Endothelial cell of umbilical vein (primary cell): ENCODE measurements around the gene HSPG2.

Experiments
- EZH2 ChIP-seq: IDR thresholded peaks from 2 replicates; pipeline ENCODE4 v1.6.1; 2012; ENCODE audit warnings: borderline replicate concordance, low read depth, mild to moderate bottlenecking, moderate library complexity, low read length, inconsistent platforms; ENCODE audit not compliant: severe bottlenecking
- JUN ChIP-seq: IDR thresholded peaks from 2 replicates; pipeline ENCODE4 v1.6.1; 2011; ENCODE audit warnings: borderline replicate concordance, low read depth; ENCODE audit not compliant: insufficient read length, insufficient read depth

GRCh38 chr1:21816602-21817302 is 120.4 kb downstream of the HSPG2 start:
- TF ChIP-seq JUN (no peak), EZH2 (no peak)
